KOPT-K1 (cell line): ENCODE data around the gene NHS.
"Not testable (repeated sequence)": the region's sequence is repeated elsewhere in the genome, so short reads cannot be mapped to it uniquely, and the experiment has no call there.

Experiments used
- H3K27ac ChIP-seq: fragments of 200-600 bp; sonication (generic); 2 replicates; pipeline ENCODE4 v1.5.1; 2016; ENCODE audit warnings: antibody characterized with exemption, mild to moderate bottlenecking, low read depth, low read length; ENCODE audit not compliant: poor library complexity, severe bottlenecking
- H3K36me3 ChIP-seq: fragments of 200-600 bp; sonication (generic); 2 replicates; pipeline ENCODE4 v1.5.1; 2017; ENCODE audit warnings: antibody characterized with exemption, mild to moderate bottlenecking, low read length, moderate library complexity; ENCODE audit not compliant: insufficient read depth
- H3K9me3 ChIP-seq: fragments of 200-600 bp; sonication (generic); 2 replicates; pipeline ENCODE4 v1.5.1; 2017; ENCODE audit warnings: antibody characterized with exemption, low read length, mild to moderate bottlenecking; ENCODE audit not compliant: insufficient read depth, poor library complexity, severe bottlenecking

NHS gene

GRCh38 chrX:17552044-17552650 lies 177.1 kb downstream of the NHS start:
- Histone ChIP-seq H3K27ac (no peak overlapping the region), H3K9me3 (no peaks in the 10 kb centered on the region), H3K36me3 (no peaks in the 10 kb centered on the region)

DNA sequence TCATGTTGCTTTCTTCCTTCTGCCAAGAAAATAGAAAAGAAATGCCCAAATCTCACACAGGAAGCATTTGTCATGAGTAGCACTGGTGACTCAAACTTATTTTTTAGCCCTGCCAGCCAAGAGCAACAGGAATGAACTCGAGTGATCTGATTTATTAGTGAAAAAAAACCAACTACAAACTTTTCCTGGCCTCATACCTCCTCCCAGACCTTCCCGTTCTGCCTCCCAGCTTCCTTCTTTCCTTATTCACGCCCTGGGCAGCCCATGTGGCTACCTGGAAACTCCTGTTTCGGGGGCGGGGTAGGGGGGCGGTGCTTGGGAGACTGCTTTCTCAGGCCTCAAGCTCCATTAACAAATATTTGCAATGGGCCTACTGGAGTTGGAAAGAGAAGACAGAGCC lies 178.5 kb downstream of the NHS start:
- H3K27ac ChIP-seq: no peak overlapping the region
- no peaks in the 10 kb centered on the region for H3K36me3 ChIP-seq
- no peaks in the 10 kb centered on the region for H3K9me3 ChIP-seq

GRCh38 chrX:17553961-17554482 lies 179.0 kb downstream of the NHS start:
- Histone ChIP-seq H3K9me3 (no peaks in the 10 kb centered on the region), H3K27ac (no peak overlapping the region), H3K36me3 (no peaks in the 10 kb centered on the region)

DNA sequence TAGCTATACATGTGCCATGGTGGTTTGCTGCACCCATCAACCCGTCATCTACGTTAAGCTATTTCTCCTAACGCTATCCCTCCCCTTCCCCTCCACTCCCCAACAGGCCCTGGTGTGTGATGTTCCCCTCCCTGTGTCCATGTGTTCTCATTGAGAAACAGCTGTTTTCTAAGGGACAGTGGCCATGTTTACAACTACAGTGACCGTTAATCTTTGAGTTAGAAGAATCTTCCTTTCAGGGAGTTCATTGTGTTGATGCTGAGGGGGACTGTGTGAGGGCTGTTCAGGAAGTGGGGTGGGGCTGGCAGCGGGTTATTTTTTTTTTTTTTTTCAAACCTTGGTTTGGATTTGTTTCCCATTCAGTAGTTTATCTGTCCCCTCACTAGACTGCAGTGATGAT lies 179.9 kb downstream of the NHS start:
- Histone ChIP-seq H3K27ac (no peak overlapping the region), H3K36me3 (no peaks in the 10 kb centered on the region), H3K9me3 (no peaks in the 10 kb centered on the region)

DNA sequence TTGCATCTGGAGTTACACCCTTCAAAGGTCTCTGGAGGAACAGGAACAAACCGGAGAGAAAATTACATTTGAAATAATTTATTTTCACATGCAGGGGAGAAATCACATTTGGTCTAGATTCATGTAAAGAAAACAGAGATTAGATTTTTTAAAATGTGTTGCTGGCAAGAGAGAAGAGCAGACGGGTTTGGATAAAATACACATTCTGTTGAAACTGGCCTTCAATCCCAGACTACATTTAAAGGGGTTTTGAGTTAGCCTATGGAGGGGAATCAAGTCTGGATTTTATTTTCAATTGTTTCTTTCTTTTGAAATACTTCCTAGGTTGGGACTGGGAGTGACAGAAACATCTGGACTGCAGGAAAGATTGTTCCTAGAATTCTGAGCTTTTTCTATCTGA lies 180.8 kb downstream of the NHS start:
- Histone ChIP-seq H3K36me3 (no peaks in the 10 kb centered on the region), H3K27ac (no peak overlapping the region)

GRCh38 chrX:17559728-17560379 lies 184.9 kb downstream of the NHS start:
- no peak overlapping the region for H3K27ac ChIP-seq
- no peaks in the 10 kb centered on the region for H3K36me3 ChIP-seq
- H3K9me3 ChIP-seq: no peaks in the 10 kb centered on the region

More for the DNA sequence above, 180.8 kb downstream of the NHS start:
- H3K9me3 ChIP-seq: no peaks in the 10 kb centered on the region

DNA sequence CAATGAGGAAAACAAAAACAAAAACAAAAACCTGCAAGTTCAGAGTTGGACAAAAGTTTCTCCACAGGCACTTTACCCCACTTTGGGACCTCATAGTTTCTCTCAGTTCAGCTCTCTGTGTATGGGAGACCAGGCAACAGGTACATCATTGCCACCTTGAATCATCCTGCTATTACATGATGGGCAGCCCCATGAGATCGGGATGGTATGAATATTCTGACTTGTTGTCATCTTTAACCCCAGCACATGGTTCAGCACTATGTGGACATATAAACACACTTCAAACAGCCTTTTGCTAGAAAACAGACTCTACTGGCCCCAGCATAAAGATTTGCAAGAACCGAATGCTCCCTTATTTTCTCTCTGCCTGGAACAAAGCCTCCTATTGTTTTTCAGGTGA lies 185.4 kb downstream of the NHS start:
- no peaks in the 10 kb centered on the region for H3K9me3 ChIP-seq
- H3K27ac ChIP-seq: no peak overlapping the region
- H3K36me3 ChIP-seq: no peaks in the 10 kb centered on the region

DNA sequence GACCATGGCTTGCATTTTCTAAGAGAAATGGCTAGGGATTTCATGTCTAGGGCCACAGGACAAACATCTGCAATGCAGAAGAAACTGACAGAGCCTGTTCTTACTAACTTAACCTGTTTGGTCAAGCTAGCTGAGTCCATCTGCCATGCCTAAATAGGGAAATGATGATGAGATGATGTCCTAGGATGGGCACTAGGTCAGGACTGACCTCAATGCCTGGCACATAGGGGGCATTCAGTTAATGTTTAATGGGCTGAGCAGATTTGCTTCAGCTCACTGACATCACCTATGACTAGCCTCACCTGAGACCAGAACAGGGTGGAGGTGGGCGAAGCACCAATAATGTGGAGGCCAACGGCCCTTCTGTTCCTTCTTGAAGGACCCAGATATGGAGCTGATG lies 188.1 kb downstream of the NHS start:
- no peaks in the 10 kb centered on the region for H3K9me3 ChIP-seq
- no peaks in the 10 kb centered on the region for H3K36me3 ChIP-seq
- no peak overlapping the region for H3K27ac ChIP-seq

DNA sequence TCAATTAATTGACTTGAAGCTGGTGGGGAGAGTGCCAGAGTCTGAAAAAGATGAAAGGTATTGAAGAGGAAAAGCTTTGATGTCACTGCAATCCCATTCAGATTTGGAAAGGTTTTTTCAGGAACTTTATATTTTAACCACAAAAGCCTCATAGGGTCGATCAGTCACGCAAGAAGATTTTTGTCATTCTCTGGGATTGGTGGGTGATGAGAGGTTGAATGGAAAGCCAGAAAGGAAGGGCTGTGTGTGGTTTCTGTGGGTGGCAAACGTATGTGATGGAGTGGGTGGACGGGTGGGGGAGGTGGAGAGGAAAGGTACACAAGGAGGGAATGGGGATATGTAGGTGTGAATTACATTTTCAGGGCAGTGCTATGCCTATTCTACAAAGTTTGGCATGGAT lies 188.5 kb downstream of the NHS start:
- Histone ChIP-seq H3K9me3 (no peaks in the 10 kb centered on the region), H3K36me3 (no peaks in the 10 kb centered on the region), H3K27ac (no peak overlapping the region)

GRCh38 chrX:17564689-17565409 lies 189.8 kb downstream of the NHS start:
- H3K9me3 ChIP-seq: no peaks in the 10 kb centered on the region
- no peak overlapping the region for H3K27ac ChIP-seq
- no peaks in the 10 kb centered on the region for H3K36me3 ChIP-seq

DNA sequence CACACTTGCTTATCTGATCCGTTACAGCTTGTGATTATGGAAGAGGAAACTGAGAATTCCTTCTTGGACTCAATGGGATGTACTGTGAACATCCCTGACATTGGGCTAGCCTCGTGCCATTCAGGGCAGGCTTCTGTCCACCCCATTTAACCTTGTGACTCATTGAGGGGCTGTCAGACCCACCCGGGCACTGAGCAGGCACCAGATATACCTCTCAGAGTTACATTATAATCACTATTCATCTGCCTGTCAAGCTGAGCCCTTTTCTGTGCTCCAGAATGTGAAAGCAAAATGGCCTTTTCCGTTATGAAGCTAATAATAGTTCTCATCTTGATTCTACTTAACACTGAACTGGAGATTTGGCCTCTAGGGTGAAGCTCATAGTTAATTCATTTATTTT lies 191.7 kb downstream of the NHS start:
- Histone ChIP-seq H3K27ac (no peak overlapping the region), H3K9me3 (no peaks in the 10 kb centered on the region), H3K36me3 (no peaks in the 10 kb centered on the region)

DNA sequence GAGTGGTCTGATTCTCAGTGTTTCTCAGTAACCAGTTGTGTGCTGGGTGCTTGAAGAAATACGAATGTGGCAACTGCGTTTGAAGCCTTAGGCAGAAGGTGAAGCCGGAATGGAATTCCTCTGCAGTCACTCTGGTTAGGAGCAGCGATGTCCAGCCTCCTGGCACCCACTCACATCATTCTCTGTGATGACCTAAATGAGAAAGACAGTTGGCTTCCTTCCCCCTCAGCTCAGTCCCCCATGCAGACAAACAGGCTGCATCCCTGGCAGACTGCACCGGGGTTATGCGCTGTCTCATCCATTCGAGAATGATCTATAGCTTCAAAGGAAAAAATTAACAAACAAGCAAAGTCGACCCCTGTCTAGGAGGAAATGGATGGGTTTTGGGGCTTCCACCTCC lies 192.2 kb downstream of the NHS start:
- Histone ChIP-seq H3K9me3 (no peaks in the 10 kb centered on the region), H3K36me3 (no peaks in the 10 kb centered on the region), H3K27ac (no peak overlapping the region)

- Histone ChIP-seq H3K9me3 (no peaks in the 10 kb centered on the region), H3K27ac (no peak overlapping the region), H3K36me3 (no peaks in the 10 kb centered on the region)
These were observed 192.8 kb downstream of the NHS start for GRCh38 chrX:17567821-17568220.

GRCh38 chrX:17568804-17569203 lies 193.8 kb downstream of the NHS start:
- not testable (repeated sequence) for H3K36me3 ChIP-seq, H3K9me3 ChIP-seq, H3K27ac ChIP-seq

DNA sequence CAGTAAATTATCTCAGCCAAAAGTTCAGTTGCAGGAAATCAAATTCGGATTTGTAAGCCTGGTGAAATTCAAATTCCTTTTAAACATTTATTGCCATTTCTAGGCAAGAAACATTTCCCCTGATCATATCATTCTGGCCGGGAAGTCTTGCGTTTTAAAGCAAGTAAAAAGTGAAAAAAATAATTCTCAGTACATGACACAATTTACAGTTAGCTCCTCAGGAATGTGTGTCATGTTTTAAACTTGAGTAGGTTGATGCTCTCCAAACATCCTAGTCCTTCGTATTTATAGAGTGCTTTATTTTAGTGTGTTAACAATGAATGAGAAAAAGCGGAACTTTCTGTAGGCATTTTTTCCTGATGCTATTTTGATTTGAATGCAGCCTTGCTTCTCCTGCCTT lies 204.0 kb downstream of the NHS start:
- H3K36me3 ChIP-seq: no peaks in the 10 kb centered on the region
- H3K9me3 ChIP-seq: no peaks in the 10 kb centered on the region
- no peak overlapping the region for H3K27ac ChIP-seq
